GM21737 (cell line): ENCODE results near the gene MINDY1.

ENCODE experiments used
- ATAC-seq: cut with Tn5 transposase; IDR thresholded peaks from one replicate; pipeline ENCODE4 v1.9.1; 2021; ENCODE audit warnings: mild to moderate bottlenecking, moderate library complexity; ENCODE audit not compliant: unreplicated experiment

The MINDY1 gene

DNA sequence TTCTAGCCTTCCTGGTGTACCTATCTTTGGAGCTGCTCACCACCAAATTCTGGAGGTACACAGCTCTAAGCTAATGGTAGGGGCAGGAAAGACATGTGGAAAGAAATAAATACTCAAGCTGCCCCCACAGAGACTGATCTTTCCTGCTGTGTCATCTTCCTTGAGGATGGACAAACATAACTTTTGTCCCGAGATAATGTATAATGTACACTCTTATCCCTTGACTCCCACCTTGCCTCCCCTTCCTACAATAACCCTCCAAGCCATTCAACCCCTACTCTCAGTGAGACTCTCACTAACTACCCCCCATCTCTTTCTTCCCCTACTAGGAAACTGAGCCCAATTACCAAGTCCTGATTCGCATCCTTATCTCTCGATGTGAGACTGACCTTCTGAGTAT is 12.5 kb downstream of the MINDY1 start:
- no peak for ATAC-seq

DNA sequence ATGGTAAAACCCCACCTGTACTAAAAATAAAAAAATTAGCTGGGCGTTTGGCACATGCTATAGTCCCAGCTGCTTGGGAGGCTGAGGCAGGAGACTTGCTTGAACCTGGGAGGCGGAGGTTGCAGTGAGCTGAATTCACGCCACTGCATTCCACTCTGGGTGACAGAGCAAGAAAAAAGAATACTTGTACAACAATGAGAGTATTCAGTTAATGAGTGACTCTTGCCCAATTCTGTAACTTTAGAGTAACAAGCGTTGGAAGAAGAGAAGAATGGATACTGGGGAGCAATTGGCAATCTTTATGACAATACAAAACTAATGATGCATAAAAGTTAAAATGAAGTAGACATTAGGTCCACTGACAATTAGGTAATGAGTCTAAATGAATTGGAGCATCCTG is 14.1 kb downstream of the MINDY1 start:
- no peak for ATAC-seq

- no peak for ATAC-seq
Observed at GRCh38 chr1:150987924-150988323, 18.8 kb downstream of the MINDY1 start.

DNA sequence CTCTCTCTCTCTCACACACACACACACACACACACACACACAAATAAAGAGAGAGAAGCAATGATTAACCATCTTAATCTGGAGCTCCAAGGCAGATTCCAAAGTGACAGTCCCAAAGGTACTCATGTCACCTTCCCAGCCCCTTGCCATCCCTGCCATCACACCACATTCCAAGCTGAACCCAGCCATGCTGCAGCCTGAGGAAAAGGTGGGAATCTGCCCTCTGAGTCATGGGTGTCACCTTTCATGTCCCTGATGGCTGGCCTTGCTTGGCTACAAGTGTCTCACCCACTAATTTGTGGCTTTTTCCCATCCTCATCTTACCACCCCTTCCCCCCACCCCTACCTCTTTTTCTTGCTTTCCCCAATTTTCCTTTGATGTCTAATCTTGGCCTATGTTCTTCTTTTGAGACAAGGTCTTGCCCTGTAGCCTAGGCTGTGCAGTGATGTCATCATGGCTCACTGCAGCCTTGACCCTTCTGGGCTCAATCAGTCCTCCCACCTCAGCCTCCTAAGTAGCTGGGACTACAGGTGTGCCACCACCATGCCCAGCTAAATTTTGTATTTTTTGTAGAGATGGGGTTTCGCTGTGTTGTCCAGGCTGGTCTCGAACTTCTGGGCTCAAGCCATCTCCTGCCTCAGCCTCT is 21.4 kb downstream of the MINDY1 start:
- ATAC-seq: no peak

- ATAC-seq: no peak
Observed at GRCh38 chr1:150981805-150982712, 24.6 kb downstream of the MINDY1 start, which contains the start of gene ANXA9. ANXA9 (plus strand) TSS chr1:150982292; CDS start chr1:150983106, 814 bp downstream.

DNA sequence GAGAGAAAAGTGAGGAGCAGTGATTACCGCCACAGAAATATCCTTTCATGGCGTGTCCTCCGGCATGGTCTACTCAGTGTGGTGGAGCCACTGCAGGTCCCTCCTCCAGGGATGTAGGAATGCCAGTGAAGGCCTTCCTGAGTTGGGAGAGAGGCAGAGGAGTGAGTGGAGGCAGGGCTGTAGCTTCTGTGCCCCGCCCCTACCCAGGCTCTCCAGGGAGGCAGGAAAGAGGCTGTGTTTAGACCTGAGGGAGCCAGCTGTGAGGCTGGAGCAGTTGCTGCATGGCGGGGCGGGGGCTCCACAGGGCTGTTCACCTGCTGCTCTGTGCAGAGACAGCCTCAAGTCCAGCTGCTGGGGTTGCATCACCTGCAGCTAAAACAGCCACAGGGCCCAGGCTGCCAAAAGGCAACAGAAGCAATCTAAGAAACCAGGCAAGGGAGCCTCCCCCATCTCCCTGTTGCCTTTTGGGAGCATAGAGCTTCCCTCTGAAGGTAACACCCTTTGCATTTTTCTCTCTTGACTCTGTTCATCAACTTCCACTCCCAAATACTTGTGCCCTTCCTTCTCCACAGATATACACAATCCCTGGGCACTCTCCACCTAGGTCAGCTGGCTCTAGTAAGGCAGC is 25.4 kb downstream of the MINDY1 start:
- ATAC-seq: no peak

DNA sequence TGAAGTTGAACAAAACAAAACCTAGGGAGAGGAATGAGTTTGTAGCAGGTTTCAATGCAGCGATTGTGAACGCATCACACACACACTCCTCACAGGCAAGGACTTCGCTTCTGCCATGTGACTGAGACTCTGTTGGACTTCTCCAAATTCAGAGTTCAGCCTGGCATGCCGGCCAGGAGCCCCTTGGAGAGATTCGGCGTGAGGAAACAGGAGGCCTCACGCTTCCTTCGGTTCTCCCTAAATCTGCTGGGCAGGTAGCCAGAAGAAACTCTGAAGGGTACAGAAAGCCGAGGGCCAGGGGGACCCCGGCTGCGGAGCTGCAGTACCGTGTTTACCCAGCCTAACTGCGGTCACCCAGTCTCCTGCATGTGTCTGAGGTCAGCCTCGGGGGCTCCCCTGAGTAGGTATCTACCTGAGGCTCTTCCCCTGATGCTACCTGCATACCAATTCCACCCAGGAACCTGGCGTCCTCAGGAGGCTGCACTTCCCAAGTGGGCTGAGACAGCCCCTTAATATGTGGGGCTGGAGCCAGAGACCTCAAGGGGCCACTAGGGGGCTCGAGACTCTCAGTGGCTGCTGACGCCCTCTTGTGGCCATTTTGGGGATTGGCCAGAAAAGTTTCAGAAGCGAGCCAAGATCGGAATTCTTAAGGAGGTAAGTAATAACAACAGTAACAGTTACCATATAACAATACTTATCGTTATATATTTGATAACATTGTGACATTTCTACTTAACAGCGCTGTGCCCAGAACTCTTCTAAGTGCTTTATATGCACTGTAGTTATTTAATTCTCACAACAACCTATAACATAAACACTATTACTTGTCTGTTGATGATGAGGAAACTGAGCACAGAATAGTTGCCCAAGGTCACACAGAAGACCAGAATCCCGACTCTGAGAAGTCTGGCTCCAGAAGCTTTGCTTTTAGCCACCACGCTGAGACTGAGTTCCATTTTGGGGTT is 27.3 kb downstream of the MINDY1 start:
- ATAC-seq: no peak

GRCh38 chr1:150976879-150977694 is 29.6 kb downstream of the MINDY1 start:
- ATAC-seq: no peak

- no peak for ATAC-seq
Observed at GRCh38 chr1:150976401-150976821, 30.3 kb downstream of the MINDY1 start.

GRCh38 chr1:150974580-150975478 is 31.9 kb downstream of the MINDY1 start, which contains the start of gene CERS2:
CERS2 (minus strand) TSS chr1:150974835; CDS start chr1:150969090, 5,745 bp downstream.
- ATAC-seq: peak; percentile 60

DNA sequence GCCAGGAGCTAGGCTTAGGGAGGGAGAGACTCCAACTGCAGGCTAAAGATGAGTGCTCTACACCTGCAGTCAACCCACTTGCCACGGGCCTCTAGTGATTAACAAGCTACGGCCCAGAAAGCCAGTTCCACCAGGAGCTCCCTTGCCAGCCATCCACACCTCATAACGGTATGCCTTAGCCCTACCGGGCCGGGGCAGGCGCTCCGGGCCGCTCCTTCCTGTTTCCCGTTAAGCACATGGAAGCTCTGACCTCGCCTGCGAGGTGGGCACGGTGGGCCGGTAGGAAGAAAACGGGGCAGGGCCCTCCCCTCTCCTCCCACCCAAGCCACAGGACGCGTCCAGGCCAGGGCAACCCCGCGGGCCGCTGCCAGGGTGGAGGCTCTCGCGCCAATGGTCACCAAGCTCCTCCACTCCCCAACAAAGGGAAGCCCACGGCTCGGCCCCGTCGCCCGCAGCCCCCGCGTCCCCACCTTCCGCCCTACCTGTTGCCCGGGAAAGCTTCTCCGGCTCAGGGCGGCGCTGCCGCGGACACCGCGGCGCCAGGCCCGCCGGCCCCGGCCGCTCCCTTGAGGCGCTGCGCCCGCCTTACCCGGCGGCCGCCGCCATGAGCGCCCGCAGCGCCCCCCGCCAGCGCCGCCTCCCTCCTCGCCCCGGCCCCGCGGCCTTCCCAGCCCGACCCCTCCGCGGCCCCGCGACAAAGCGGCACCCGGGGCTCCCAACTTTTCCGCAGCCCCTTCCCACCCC is 32.7 kb downstream of the MINDY1 start:
- peak; percentile 43 for ATAC-seq

GRCh38 chr1:150973258-150973835 is 33.4 kb downstream of the MINDY1 start:
- ATAC-seq: no peak

DNA sequence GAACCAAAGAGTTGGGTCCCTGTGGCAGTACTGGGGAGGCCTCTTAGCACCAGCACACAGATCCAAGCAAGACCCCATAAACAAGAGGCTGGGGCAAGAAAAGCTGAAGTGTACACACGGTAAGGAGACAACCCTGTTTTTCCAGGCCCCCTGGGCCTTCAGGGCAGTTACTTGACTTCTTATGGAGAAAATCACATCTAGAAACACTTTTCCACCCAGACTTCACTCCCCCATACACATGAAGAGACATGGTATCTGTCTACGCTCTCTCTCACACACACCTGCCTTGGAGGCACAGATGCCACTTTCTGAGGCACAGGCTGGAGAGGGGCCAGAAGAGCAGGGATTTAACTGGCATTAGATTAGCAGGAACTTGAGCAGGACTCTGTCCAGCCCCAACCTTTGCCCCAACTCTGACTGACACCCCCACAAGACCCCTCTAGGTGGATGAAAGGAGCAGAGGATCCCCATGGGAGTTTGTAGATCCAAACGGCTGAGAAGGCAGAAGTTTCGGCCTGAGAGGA is 34.2 kb downstream of the MINDY1 start:
- ATAC-seq: no peak

DNA sequence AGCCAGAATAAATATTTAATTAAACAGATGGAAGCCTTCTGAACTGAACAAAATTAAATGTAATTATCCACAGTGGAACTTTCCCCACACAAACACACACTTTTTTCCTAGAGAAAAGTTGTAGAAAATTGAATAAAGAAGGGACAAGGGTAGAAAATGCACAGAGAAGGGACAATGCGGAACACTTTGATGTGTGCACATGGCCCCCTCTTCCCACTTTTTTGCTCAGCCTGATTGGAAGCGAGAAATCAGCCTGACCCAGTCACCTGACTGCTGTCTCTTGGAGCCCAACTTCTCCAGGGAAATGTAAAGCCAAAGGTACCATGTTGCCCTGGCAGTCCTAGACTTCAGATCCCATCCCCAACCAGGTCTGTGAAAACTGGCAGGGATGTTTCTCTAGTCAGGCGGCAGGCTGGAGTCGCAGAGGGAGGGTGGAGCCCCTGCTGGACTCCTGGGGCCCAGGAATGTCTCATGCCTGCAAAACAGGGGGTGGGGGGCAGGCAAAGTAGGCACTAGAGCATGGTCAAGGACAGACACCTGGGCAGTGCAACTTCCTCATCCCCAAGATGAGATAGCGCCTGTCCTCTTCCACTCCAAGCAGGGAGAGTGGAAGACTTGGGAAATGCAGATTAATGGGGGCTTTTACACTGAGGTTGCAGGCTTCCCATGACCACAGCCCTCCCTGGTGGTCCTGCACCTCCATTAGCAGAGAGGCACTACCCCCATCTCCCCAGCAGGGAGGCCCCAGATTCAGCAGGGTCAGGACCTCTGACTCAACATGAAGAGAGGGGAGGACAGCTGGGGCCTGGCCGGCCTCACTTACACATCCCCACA is 34.9 kb downstream of the MINDY1 start:
- no peak for ATAC-seq

- ATAC-seq: no peak
Observed at GRCh38 chr1:150970808-150971582, 35.7 kb downstream of the MINDY1 start.

DNA sequence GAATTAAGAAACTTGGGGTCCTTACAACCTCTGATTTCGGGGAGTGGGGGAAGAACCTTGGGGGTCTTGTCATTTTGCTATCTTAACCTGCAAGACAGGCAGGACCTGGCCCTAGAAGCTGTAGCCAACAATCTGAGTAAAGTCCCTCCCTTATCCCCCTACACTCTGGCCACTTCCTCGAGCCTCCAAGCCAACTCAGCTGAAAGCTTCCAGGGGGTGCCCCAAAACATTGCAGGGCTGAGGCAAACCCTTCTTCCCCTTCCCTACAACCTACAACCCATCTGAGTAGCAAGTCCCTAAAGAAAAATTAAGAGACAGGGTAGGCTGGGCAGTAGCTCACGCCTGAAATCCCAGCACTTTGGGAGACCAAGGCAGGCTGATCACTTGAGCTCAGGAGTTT is 37.1 kb downstream of the MINDY1 start:
- no peak for ATAC-seq
